NCI-H748 treated with DMSO at 0.1 percent for 48 hours (cell line): ENCODE data around the gene TSPO2.

Source experiments
- DNase-seq: peaks from one replicate; lab custom pipeline; 2025; lab: John Stamatoyannopoulos, UW

TSPO2 gene

GRCh38 chr6:41027799-41028560, 14.3 kb upstream of the TSPO2 start:
- DNase-seq = peak; percentile 59

- DNase-seq = no peak
These were observed 13.5 kb upstream of the TSPO2 start for GRCh38 chr6:41028561-41029412.

GRCh38 chr6:41032830-41033229, 9.4 kb upstream of the TSPO2 start:
- no peak for DNase-seq

- no peak for DNase-seq
These were observed 8.5 kb upstream of the TSPO2 start for GRCh38 chr6:41033776-41034175.

GRCh38 chr6:41036186-41036585, 6.1 kb upstream of the TSPO2 start:
- DNase-seq = no peak

GRCh38 chr6:41036601-41037000, 5.7 kb upstream of the TSPO2 start:
- DNase-seq = no peak

- no peak for DNase-seq
These were observed 5.0 kb upstream of the TSPO2 start for GRCh38 chr6:41037107-41037900.

- no peak for DNase-seq
These were observed 4.1 kb upstream of the TSPO2 start for GRCh38 chr6:41038205-41038604.

GRCh38 chr6:41039060-41039998, 2.9 kb upstream of the TSPO2 start, which contains the start of gene UNC5CL:
UNC5CL (minus strand) TSS chr6:41039221; CDS start chr6:41035074, 4,147 bp downstream.
- peak; percentile 11 for DNase-seq

- DNase-seq = no peak
These were observed 1.9 kb upstream of the TSPO2 start for GRCh38 chr6:41040101-41040939.

GRCh38 chr6:41040940-41041536, 1.2 kb upstream of the TSPO2 start:
- no peak for DNase-seq

GRCh38 chr6:41043151-41043550, 884 bp downstream of the TSPO2 start:
- DNase-seq = no peak

- DNase-seq = no peak
These were observed 3.4 kb downstream of the TSPO2 start for GRCh38 chr6:41045664-41046063.

GRCh38 chr6:41046084-41046483, 3.8 kb downstream of the TSPO2 start:
- DNase-seq = no peak

GRCh38 chr6:41047306-41047705, 5.0 kb downstream of the TSPO2 start:
- DNase-seq = no peak

GRCh38 chr6:41047745-41048732, 5.8 kb downstream of the TSPO2 start:
- DNase-seq = no peak

- DNase-seq = no peak
These were observed 7.3 kb downstream of the TSPO2 start for GRCh38 chr6:41049521-41049920.

- DNase-seq = no peak
These were observed 7.7 kb downstream of the TSPO2 start for GRCh38 chr6:41049955-41050354.

GRCh38 chr6:41050536-41050935, 8.3 kb downstream of the TSPO2 start:
- no peak for DNase-seq
